Epithelial cell of esophagus (primary cell): ENCODE results near the gene SH3GL3.

Source experiments
- DNase-seq: peaks from one replicate; pipeline ENCODE4 v3.0.0; 2010; ENCODE audit warnings: low read depth
- H3K4me3 ChIP-seq: 2 replicates; pipeline ENCODE4 v1.5.1; 2011; ENCODE audit warnings: mild to moderate bottlenecking, low read length, control low read depth
- TF ChIP-seq, protein P1 (sequence below): IDR thresholded peaks from 2 replicates; pipeline ENCODE4 v1.5.1; 2011; ENCODE audit warnings: low read depth, mild to moderate bottlenecking, low read length, control low read depth, inconsistent platforms; ENCODE audit not compliant: insufficient read depth; ENCODE audit errors: missing control alignments

The SH3GL3 gene

DNA sequence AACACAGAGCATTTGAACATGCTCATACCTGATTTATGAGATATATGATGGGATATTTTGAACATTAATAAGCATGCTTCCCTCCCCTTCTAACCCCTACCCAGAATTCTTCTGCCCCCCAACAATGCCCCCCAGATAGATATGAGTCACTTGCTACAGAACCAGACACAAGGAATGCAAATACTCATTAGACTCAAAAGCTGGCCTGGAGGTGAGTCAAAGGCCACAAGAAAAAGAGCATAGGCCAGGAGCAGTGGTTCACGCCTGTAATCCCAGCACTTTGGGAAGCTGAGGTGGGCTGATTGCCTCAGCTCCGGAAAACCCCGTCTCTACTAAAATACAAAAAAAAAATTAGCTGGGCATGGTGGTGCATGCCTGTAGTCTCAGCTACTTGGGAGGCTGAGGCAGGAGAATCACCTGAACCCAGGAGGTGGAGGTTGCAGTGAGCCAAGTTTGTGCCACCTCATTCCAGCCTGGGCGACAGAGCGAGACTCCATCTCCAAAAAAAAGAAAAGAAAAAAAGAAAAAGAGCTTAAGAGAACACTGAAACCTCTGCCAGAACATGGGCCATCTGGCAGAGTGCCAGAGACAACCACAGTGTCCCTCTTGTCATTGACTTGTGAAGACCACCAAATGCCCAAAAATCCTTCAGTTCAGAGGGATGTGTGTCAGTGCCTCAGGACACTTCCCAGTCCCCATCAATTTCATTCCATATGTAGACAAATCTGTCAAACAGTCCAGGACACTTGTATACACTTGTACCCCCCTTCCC is 3.9 kb upstream of the SH3GL3 start:
- TF ChIP-seq, protein P1, sequence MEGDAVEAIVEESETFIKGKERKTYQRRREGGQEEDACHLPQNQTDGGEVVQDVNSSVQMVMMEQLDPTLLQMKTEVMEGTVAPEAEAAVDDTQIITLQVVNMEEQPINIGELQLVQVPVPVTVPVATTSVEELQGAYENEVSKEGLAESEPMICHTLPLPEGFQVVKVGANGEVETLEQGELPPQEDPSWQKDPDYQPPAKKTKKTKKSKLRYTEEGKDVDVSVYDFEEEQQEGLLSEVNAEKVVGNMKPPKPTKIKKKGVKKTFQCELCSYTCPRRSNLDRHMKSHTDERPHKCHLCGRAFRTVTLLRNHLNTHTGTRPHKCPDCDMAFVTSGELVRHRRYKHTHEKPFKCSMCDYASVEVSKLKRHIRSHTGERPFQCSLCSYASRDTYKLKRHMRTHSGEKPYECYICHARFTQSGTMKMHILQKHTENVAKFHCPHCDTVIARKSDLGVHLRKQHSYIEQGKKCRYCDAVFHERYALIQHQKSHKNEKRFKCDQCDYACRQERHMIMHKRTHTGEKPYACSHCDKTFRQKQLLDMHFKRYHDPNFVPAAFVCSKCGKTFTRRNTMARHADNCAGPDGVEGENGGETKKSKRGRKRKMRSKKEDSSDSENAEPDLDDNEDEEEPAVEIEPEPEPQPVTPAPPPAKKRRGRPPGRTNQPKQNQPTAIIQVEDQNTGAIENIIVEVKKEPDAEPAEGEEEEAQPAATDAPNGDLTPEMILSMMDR = no peak
- no peak for DNase-seq
- no peak overlapping the region for H3K4me3 ChIP-seq

DNA sequence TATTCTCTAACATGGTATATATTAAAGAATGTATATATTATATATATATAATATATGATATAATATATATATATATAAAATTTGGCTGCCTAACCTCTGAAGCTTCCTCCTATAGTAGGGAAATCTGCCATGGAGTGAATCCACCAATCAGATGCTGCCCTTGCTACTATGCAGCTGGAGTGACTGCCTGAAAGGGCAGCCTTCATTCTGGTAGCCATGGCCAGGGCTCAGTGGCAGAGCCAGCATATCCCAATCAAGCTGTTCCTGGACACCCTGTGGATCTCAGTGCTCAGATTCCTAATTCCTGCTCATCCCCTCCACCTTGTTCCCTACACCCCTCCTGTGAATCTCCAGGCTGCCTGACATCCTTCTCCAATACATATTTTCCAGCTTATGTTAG is 2.2 kb upstream of the SH3GL3 start:
- H3K4me3 ChIP-seq = no peak overlapping the region
- TF ChIP-seq, protein P1 = no peak
- DNase-seq = no peak

DNA sequence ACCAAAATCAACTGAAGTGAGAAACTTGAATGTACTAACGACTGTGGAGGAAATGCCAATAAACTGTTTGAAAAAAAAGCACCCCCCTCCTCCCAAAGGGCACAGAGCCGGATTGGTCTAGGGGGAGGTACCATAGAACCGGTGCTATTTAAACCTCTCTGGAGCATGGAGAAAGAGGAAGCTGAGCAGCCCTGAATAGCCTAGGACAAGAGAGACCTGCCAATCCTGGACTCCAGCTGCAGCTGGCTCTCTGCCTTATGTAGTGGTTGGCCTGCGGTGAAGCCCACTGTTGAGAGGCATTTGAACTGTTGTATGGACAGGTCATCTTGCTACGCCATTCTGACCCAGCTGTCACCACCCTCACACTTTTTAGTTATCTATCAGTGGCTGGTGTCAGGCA is 1.5 kb upstream of the SH3GL3 start:
- TF ChIP-seq, protein P1 = no peak
- no peak overlapping the region for H3K4me3 ChIP-seq
- no peak for DNase-seq

DNA sequence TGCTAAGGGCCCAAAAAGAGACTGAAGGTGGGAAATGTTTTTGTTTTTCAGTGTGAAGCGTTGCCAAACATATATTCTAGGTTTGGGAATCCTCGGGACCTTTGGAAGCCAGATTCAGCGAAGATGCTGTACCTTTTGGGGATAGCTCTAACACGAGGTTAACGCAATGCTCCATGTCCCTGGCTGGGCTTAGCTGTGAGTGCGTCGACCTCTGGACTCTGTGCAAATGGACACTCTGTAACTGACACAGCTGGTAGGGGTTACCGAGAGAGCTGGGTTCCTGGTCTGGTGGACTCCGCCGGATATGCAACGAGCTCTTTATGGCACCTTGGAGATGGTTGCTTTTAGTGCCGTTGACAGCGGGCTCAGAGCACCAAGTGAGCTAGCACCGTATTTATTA is 724 bp upstream of the SH3GL3 start:
- TF ChIP-seq, protein P1 = no peak
- no peak for DNase-seq
- H3K4me3 ChIP-seq = no peak overlapping the region

DNA sequence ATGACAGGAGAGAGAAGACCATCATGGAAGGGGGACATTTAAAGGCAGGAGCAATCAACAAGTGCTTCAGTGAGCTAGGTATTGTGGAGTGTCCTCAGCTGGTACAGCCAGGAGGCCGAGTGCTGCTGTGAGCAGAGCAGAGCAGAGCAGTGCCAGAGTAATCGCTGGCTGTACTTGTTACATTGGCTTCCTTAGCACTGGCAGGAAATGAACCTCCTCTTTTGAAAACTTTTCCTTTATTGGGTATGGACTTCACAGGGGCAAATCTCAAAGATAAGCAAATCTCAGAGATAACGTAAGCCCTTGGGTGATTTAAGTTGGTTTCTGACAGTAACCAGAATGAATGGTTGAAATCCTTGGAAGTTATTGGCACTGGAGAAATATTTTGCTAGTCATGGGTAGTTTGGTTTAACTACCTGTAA is 2.1 kb downstream of the SH3GL3 start:
- no peak for DNase-seq
- TF ChIP-seq, protein P1 = no peak
- H3K4me3 ChIP-seq = no peak overlapping the region

DNA sequence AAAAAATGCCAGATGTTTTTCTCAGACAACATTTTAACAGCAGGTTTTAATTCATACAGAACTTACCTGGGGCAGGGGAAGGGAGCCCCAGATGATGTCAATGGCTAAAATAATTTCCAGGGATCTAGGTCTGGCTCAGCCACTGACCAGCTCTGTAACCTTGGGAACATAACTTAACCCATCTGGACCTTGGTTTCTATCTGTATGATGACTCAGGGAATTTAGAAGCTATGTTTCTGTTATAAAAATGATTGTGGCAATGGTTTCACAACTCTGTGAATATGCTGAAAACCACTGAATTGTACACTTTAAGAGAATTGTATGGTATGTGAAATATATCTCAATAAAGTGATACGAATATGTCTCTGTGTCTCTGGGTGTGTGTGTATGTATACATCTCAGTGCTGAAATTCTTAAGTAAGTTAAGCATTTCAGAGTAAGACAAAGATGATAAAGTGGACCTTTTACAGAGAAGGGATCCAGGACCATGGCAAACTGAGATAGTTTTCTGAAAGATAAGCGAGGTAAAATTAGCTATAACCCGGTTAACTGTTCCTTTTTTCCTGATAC is 2.9 kb downstream of the SH3GL3 start:
- TF ChIP-seq, protein P1 = no peak
- no peak for DNase-seq
- no peak overlapping the region for H3K4me3 ChIP-seq

DNA sequence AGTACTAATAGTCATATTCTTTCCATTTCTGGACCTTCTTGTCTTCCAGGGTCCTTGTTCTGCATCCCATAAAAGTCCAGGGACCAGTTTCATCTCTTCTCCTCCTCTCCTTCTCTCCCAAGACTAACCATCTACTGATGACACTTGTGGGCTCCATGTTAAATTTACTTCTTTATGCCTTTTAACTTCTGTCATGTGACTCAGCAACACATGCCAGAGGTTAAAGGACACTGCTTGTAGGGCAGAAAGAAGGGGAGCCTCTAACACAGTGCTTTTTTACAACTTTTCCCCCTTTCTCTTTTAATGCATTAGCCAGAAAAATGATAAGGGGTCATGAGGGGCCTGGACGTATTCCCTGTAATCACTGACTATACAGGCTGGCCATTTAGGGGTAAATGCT is 10.0 kb downstream of the SH3GL3 start:
- TF ChIP-seq, protein P1 = no peak
- DNase-seq = no peak
- H3K4me3 ChIP-seq = no peak overlapping the region
